22Rv1 (cell line): ENCODE results near the gene ALDOB.
A peak's percentile ranks its signal among the peaks of the same experiment; 100 is the strongest.

Experiments
- H3K27ac ChIP-seq: fragments of 450-650 bp; 2 replicates; pipeline ENCODE4 v1.5.1; 2017
- ZFX ChIP-seq: fragments of 450-650 bp; IDR thresholded peaks from 2 replicates; pipeline ENCODE4 v1.6.1; 2017; ENCODE audit warnings: antibody characterized with exemption, borderline replicate concordance
- TF ChIP-seq, protein P1 (sequence below): fragments of 450-650 bp; IDR thresholded peaks from 2 replicates; pipeline ENCODE4 v1.5.1; 2017; ENCODE audit warnings: mild to moderate bottlenecking

ALDOB gene

GRCh38 chr9:101399643-101399970, 36.0 kb downstream of the ALDOB start:
- no peak overlapping the region for H3K27ac ChIP-seq
- TF ChIP-seq, protein P1, sequence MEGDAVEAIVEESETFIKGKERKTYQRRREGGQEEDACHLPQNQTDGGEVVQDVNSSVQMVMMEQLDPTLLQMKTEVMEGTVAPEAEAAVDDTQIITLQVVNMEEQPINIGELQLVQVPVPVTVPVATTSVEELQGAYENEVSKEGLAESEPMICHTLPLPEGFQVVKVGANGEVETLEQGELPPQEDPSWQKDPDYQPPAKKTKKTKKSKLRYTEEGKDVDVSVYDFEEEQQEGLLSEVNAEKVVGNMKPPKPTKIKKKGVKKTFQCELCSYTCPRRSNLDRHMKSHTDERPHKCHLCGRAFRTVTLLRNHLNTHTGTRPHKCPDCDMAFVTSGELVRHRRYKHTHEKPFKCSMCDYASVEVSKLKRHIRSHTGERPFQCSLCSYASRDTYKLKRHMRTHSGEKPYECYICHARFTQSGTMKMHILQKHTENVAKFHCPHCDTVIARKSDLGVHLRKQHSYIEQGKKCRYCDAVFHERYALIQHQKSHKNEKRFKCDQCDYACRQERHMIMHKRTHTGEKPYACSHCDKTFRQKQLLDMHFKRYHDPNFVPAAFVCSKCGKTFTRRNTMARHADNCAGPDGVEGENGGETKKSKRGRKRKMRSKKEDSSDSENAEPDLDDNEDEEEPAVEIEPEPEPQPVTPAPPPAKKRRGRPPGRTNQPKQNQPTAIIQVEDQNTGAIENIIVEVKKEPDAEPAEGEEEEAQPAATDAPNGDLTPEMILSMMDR: no peak
- no peak for TF ChIP-seq ZFX

DNA sequence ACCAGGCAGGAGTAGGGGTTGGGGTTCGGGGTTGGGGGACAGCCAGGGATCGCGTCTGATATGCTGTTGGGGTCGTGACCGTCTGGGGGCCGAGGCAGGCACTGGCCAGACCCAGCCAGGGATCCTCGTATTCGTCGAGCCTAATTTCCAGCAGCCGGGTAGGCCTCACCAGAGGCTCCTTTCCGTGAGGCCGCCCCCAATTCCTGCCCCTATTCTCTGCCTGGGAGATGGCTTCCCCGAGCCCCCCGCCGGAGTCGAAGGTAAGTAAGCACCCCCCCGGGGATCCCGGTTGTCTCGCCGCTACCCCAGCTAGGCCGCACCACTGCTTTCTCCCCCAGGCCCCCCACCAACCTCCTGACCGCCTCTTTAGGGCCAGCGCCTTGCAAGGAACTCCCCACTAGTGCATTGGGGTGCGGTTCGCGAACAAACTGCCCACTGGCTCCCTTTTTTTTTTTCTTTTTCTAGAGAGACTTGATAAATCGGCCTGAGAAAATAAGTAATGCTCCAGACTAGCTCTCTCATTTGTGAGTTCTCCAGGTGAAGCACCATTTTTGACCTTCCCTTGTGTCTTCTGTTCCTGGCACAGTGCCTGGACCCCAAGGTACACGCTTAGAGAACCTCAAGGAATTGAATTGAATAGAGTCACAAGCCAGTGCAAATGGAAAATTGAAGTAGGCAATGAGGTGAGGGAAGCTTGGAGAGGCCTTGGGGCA, 36.5 kb downstream of the ALDOB start:
- TF ChIP-seq, protein P1: no peak
- no peak for TF ChIP-seq ZFX
- H3K27ac ChIP-seq: peak overlapping the region; percentile 72

- no peak for TF ChIP-seq ZFX
- TF ChIP-seq, protein P1: no peak
- peak within 1 kb of the TSS; percentile 72 for H3K27ac ChIP-seq
Measured at GRCh38 chr9:101398068-101398929, 37.3 kb downstream of the ALDOB start, which contains the start of the genes MRPL50 and ZNF189. Gene MRPL50 (minus strand): TSS chr9:101398618. CDS start chr9:101398592, 26 bp downstream. Gene ZNF189 (plus strand): TSS chr9:101398851. CDS start chr9:101399157, 306 bp downstream.

DNA sequence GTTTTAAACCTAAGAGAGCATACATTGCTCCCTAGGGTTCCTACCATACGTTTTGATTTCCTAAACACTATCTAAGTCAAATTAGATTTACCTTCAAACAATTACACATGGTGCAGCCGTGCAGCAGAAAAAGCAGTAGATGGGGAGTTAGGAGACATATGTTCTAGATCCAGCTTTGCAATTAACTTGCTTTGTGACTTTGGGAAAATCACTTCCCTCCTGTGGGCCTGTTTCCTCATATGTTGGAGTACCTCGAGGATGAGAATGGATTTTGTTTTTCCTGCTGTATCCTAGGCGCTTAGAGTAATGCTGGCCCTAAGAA, 37.9 kb downstream of the ALDOB start:
- peak overlapping the region; percentile 72 for H3K27ac ChIP-seq
- TF ChIP-seq, protein P1: no peak
- TF ChIP-seq ZFX: no peak

GRCh38 chr9:101394687-101395086, 40.9 kb downstream of the ALDOB start:
- TF ChIP-seq ZFX: no peak
- TF ChIP-seq, protein P1: no peak
- no peak overlapping the region for H3K27ac ChIP-seq

DNA sequence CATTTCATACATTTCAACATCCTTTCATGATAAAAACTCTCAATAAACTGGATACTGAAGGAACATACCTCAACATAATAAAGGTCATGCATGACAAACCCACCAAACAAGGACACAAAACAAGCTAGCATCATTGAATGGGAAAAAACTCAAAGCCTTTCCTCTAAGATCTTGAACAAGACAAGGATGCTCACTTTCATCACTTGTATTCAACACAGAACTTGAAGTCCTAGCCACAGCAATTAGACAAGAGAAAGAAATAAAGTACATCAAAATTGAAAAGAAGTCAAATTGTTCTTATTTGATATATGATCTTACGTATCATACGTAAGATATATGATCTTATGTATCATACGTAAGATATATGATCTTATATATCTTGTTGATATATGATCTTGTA, 42.4 kb downstream of the ALDOB start:
- TF ChIP-seq ZFX: no peak
- TF ChIP-seq, protein P1: no peak
- no peak overlapping the region for H3K27ac ChIP-seq

DNA sequence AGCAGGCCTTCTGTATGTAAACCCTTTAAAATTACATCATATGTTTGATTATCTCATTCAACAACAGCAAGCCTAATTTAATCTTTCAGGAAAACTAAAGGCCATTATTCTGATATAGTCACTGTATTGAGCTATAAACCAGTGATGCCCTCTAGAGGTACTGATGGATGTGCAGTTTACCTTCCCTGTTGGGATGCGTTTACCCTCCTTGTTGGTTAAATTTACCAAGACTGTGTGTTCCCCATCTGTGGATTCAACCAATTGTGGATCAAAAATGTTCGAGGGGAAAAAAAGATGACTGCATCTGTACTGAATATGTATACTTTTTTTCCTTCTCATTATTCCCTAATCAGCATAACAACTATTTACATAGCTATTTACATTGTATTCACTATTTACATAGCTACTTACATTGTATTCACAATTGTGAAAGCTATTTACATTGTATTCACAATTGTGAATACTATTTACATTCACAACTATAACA, 47.0 kb downstream of the ALDOB start:
- TF ChIP-seq, protein P1: peak; percentile 27
- no peak for TF ChIP-seq ZFX
- peak overlapping the region; percentile 52 for H3K27ac ChIP-seq
